Left ventricle myocardium inferior (tissue), 1 donor: ENCODE measurements around the gene TCEA2. TPM values are rescaled to one million over a fixed set of nuclear protein-coding genes. Genes with fewer than 3 reads are reported as not detected.

Source experiments
- DNase-seq: peaks from one replicate; pipeline ENCODE4 v3.0.0-alpha.2; 2020
- H3K27ac ChIP-seq: fragments of 200-600 bp; replicated peaks from 2 replicates; pipeline ENCODE4 v1.8.0; 2021
- H3K27me3 ChIP-seq: fragments of 200-600 bp; 2 replicates; pipeline ENCODE4 v1.8.0; 2021; ENCODE audit warnings: low read depth
- H3K36me3 ChIP-seq: fragments of 200-600 bp; 2 replicates; pipeline ENCODE4 v1.8.0; 2021
- H3K4me1 ChIP-seq: fragments of 200-600 bp; 2 replicates; pipeline ENCODE4 v1.8.0; 2021
- H3K4me3 ChIP-seq: fragments of 200-600 bp; 2 replicates; pipeline ENCODE4 v1.8.0; 2021; ENCODE audit warnings: mild to moderate bottlenecking, moderate library complexity
- H3K9me3 ChIP-seq: fragments of 200-600 bp; replicated peaks from 2 replicates; pipeline ENCODE4 v1.8.0; 2021
- CTCF ChIP-seq: fragments of 200-600 bp; IDR thresholded peaks from 2 replicates; pipeline ENCODE4 v1.8.0; 2021; ENCODE audit warnings: antibody characterized with exemption, mild to moderate bottlenecking, borderline replicate concordance
- intact Hi-C: fragments of 100-400 bp; cut with micrococcal nuclease; formaldehyde crosslinking; loops from one replicate; pipeline ENCODE4 v1.11.0; 2022
- total RNA-seq: library from RNA; stranded (reverse); fragmentation: NEBNext Ultra II Directional; extraction: Animal tissue kit (Norgen Biotek cat#: 25700); gene quantifications from one replicate; pipeline ENCODE4 v1.2.1, GENCODE V29; 2021
- donor health status: DM: no; HTN: yes; CAD: no; lungs with severe emphysema.

Gene TCEA2
- total RNA-seq, 1 donor from 2014 or later: 38.9 TPM

- Histone ChIP-seq H3K27me3 (peaks cover 94% of the 10 kb centered on the region), H3K36me3 (peaks cover 19% of the 10 kb centered on the region), H3K4me3 (peak overlapping the region; percentile 71), H3K9me3 (no peaks in the 10 kb centered on the region), H3K4me1 (peaks cover 51% of the 10 kb centered on the region), H3K27ac (peak overlapping the region; percentile 95)
- no peak for TF ChIP-seq CTCF
- peak; percentile 47 for DNase-seq
- intact Hi-C loops: no loop called here
Measured at GRCh38 chr20:64049878-64050260, 13.1 kb upstream of the TCEA2 start.

- Histone ChIP-seq H3K27me3 (peaks cover 94% of the 10 kb centered on the region), H3K4me3 (peak overlapping the region; percentile 71), H3K27ac (peak overlapping the region; percentile 95), H3K9me3 (no peaks in the 10 kb centered on the region), H3K36me3 (peaks cover 19% of the 10 kb centered on the region), H3K4me1 (peaks cover 57% of the 10 kb centered on the region)
- intact Hi-C loops: no loop called here
- no peak for DNase-seq
- peak; percentile 22 for TF ChIP-seq CTCF
Measured at GRCh38 chr20:64050261-64051032, 12.6 kb upstream of the TCEA2 start.

DNA sequence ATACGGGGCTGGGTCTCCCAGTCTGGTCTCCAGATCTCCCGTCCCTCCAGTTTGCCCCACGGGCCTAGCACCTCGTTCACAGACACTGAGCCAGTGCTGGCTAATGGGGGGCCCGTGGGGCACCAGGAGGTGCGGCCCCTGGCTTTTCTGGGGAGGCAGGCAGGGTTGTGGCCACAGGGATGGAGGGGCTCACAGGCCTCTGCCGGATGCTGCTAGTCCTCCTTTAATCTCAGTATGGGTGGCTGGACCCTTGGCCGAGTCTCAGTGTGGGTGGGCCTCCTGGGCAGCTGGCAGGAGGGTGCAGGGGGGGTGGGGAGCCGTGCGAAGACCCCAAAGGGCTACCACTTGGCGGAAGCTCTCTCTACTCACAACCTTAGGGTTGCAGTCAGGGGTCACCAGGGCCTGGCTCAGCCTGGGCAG is 12.0 kb upstream of the TCEA2 start:
- intact Hi-C loops: no loop called here
- Histone ChIP-seq H3K27me3 (peaks cover 94% of the 10 kb centered on the region), H3K4me1 (peaks cover 60% of the 10 kb centered on the region), H3K36me3 (peaks cover 19% of the 10 kb centered on the region), H3K9me3 (no peaks in the 10 kb centered on the region), H3K27ac (peak overlapping the region; percentile 95), H3K4me3 (peak overlapping the region; percentile 71)
- TF ChIP-seq CTCF: no peak
- no peak for DNase-seq

GRCh38 chr20:64051561-64052325 is 11.3 kb upstream of the TCEA2 start:
- H3K36me3 ChIP-seq: peaks cover 15% of the 10 kb centered on the region
- intact Hi-C loops: no loop called here
- DNase-seq: peak; percentile 77
- peak overlapping the region; percentile 95 for H3K27ac ChIP-seq
- H3K27me3 ChIP-seq: peaks cover 94% of the 10 kb centered on the region
- H3K9me3 ChIP-seq: no peaks in the 10 kb centered on the region
- TF ChIP-seq CTCF: no peak
- H3K4me1 ChIP-seq: peaks cover 67% of the 10 kb centered on the region
- H3K4me3 ChIP-seq: peak overlapping the region; percentile 71

DNA sequence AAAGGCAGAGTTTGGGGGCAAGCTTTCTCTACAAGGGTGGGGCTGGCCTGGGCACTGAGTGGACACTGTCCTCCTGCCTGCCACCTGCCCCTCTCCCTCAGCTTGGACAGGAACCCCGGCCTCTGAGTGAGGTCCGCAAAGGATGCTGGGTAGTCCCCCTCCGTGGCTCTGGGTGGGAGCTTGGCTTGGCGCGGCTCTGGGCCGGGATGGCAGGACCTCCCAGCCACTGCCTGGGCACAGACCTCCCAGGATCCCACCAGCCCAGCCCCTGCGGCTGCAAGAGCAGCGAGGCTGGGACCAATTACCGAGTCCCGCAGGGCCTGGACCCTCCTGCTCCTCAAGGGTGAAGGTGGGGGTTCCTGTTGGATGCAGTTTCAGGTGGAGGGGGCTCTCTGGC is 10.7 kb upstream of the TCEA2 start:
- Histone ChIP-seq H3K4me1 (peaks cover 72% of the 10 kb centered on the region), H3K9me3 (no peaks in the 10 kb centered on the region), H3K4me3 (peak overlapping the region; percentile 44), H3K27me3 (peaks cover 94% of the 10 kb centered on the region), H3K36me3 (peaks cover 11% of the 10 kb centered on the region), H3K27ac (peak overlapping the region; percentile 95)
- intact Hi-C loops: no loop called here
- no peak for DNase-seq
- TF ChIP-seq CTCF: no peak
